Loucy (cell line): ENCODE measurements around the gene FGGY.

Experiments used
- H2AFZ ChIP-seq: fragments of 200-600 bp; sonication (generic); 2 replicates; pipeline ENCODE4 v1.6.0; 2016; ENCODE audit warnings: antibody characterized with exemption, mild to moderate bottlenecking, low read length, moderate library complexity
- H3F3A ChIP-seq: fragments of 200-600 bp; 2 replicates; pipeline ENCODE4 v1.6.0; 2016; ENCODE audit warnings: antibody characterized with exemption, low read depth, mild to moderate bottlenecking
- H3K27me3 ChIP-seq: fragments of 200-600 bp; sonication (generic); 2 replicates; pipeline ENCODE4 v1.6.1; 2014; ENCODE audit warnings: low read length, mild to moderate bottlenecking; ENCODE audit not compliant: insufficient read depth, poor library complexity, severe bottlenecking
- H3K36me3 ChIP-seq: fragments of 200-600 bp; sonication (generic); 2 replicates; pipeline ENCODE4 v1.6.1; 2016; ENCODE audit warnings: low read length; ENCODE audit not compliant: insufficient read depth
- H3K4me1 ChIP-seq: fragments of 200-600 bp; sonication (generic); 2 replicates; pipeline ENCODE4 v1.5.1; 2014; ENCODE audit warnings: low read length, mild to moderate bottlenecking; ENCODE audit not compliant: insufficient read depth, poor library complexity, severe bottlenecking
- H3K4me2 ChIP-seq: fragments of 200-600 bp; sonication (generic); 2 replicates; pipeline ENCODE4 v1.6.0; 2014; ENCODE audit warnings: antibody characterized with exemption, low read length, low read depth, mild to moderate bottlenecking; ENCODE audit not compliant: poor library complexity, severe bottlenecking
- H3K4me3 ChIP-seq: fragments of 200-600 bp; sonication (generic); 2 replicates; pipeline ENCODE4 v1.5.1; 2014; ENCODE audit warnings: low read length, mild to moderate bottlenecking, mixed read lengths; ENCODE audit not compliant: poor library complexity, severe bottlenecking
- H3K79me2 ChIP-seq: fragments of 200-600 bp; sonication (generic); 2 replicates; pipeline ENCODE4 v1.6.1; 2014; ENCODE audit warnings: low read length; ENCODE audit not compliant: insufficient read depth
- H3K9ac ChIP-seq: fragments of 200-600 bp; sonication (generic); 2 replicates; pipeline ENCODE4 v1.6.0; 2014; ENCODE audit warnings: mild to moderate bottlenecking, low read depth, low read length, moderate library complexity; ENCODE audit not compliant: poor library complexity, severe bottlenecking
- H3K9me2 ChIP-seq: fragments of 200-600 bp; sonication (generic); replicated peaks from 2 replicates; pipeline ENCODE4 v1.6.1; 2016; ENCODE audit warnings: low read depth, low read length, mixed read lengths
- H3K9me3 ChIP-seq: fragments of 200-600 bp; sonication (generic); 2 replicates; pipeline ENCODE4 v1.6.1; 2014; ENCODE audit warnings: mild to moderate bottlenecking, antibody characterized with exemption, low read length, low read depth; ENCODE audit not compliant: insufficient read depth
- H4K20me1 ChIP-seq: fragments of 200-600 bp; sonication (generic); 2 replicates; pipeline ENCODE4 v1.6.0; 2014; ENCODE audit warnings: antibody characterized with exemption, low read length, mild to moderate bottlenecking; ENCODE audit not compliant: insufficient read depth, poor library complexity, severe bottlenecking
- EZH2phosphoT487 ChIP-seq: fragments of 200-600 bp; IDR thresholded peaks from 2 replicates; pipeline ENCODE4 v1.6.1; 2018; ENCODE audit warnings: antibody characterized with exemption, mild to moderate bottlenecking, moderate library complexity, borderline replicate concordance
- TF ChIP-seq, protein P1 (sequence below): fragments of 200-600 bp; sonication (generic); conservative IDR thresholded peaks from 2 replicates; pipeline ENCODE4 v1.5.1; 2014; ENCODE audit warnings: mild to moderate bottlenecking, antibody characterized with exemption, low read length

Gene FGGY

DNA sequence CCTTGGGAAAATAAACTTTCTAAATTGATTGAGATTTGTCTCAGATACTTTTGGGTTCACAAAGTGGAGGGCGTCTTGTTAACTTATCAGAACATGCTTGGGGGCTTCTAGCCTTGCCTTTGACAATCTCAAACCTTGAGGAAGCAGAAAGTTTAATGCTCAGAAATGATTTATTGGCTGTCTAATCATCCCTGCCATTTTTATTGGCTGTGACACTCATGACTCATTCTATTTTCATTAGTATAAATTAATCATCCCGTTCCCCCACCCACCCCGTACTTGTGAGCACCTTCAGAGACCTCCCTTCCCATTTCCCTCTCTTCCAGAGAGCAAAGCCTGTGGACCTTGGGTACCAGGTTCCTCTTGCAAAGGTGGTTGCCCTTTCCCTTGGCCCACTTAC is 87.1 kb downstream of the FGGY start:
- H3K79me2 ChIP-seq, result no peaks in the 10 kb centered on the region
- H3K36me3 ChIP-seq, result no peaks in the 10 kb centered on the region; the same call in 1 of the 2 replicates
- no peaks in the 10 kb centered on the region for H4K20me1 ChIP-seq
- no peaks in the 10 kb centered on the region for H3F3A ChIP-seq
- TF ChIP-seq EZH2phosphoT487, result no peak
- TF ChIP-seq, protein P1, sequence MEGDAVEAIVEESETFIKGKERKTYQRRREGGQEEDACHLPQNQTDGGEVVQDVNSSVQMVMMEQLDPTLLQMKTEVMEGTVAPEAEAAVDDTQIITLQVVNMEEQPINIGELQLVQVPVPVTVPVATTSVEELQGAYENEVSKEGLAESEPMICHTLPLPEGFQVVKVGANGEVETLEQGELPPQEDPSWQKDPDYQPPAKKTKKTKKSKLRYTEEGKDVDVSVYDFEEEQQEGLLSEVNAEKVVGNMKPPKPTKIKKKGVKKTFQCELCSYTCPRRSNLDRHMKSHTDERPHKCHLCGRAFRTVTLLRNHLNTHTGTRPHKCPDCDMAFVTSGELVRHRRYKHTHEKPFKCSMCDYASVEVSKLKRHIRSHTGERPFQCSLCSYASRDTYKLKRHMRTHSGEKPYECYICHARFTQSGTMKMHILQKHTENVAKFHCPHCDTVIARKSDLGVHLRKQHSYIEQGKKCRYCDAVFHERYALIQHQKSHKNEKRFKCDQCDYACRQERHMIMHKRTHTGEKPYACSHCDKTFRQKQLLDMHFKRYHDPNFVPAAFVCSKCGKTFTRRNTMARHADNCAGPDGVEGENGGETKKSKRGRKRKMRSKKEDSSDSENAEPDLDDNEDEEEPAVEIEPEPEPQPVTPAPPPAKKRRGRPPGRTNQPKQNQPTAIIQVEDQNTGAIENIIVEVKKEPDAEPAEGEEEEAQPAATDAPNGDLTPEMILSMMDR, result no peak
- H3K27me3 ChIP-seq, result no peaks in the 10 kb centered on the region
- H3K4me2 ChIP-seq, result no peak overlapping the region
- no peak overlapping the region for H2AFZ ChIP-seq
- H3K4me1 ChIP-seq, result peaks cover 14% of the 10 kb centered on the region
- no peak overlapping the region for H3K4me3 ChIP-seq
- no peaks in the 10 kb centered on the region for H3K9me3 ChIP-seq
- H3K9ac ChIP-seq, result no peak overlapping the region
- H3K9me2 ChIP-seq, result no peaks in the 10 kb centered on the region

DNA sequence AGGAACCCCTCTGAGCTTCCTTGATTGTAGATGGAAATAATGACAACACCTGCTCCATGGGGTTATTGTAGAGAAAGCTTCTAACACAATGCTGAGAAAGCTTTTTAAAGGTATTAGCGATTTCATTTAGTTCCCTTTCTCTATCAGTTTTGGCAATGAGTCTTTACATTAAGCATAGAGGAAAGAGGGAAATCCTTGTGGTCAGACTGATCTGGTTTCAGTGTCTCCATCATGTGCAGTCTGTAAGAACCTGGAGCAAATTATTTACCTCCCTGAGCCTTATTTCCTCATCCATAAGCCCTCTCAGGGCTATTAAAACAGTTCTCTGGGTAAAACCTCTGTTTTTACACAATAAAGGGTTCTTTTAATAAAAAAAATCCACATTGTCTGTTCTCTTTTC is 87.5 kb downstream of the FGGY start:
- H3K9me2 ChIP-seq, result no peaks in the 10 kb centered on the region

DNA sequence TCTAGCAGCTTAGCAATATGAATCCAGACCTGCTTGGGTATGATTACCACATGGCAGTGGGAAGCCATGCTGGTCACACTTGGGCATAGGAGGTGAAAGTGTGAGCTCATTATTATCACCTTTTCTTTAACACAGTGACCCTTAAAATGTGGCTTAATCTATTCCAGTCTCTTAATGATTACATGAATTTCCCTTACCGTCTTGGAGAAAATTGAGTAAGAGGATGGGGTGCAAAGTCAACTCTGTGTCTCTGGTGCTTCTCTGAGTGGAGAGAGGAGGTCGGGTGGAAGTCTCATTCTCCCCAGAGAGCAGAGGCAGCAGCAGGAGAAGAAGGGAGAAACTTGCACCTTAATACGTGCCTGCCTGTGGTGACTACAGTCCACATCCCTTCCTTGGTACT is 91.3 kb downstream of the FGGY start:
- H2AFZ ChIP-seq, result no peak overlapping the region
- no peak for TF ChIP-seq EZH2phosphoT487
- TF ChIP-seq, protein P1, result no peak
- no peaks in the 10 kb centered on the region for H4K20me1 ChIP-seq
- peaks cover 41% of the 10 kb centered on the region for H3K4me1 ChIP-seq
- no peaks in the 10 kb centered on the region for H3K36me3 ChIP-seq
- no peak overlapping the region for H3K4me2 ChIP-seq
- H3K27me3 ChIP-seq, result no peaks in the 10 kb centered on the region
- H3K9me3 ChIP-seq, result no peaks in the 10 kb centered on the region
- H3K79me2 ChIP-seq, result no peaks in the 10 kb centered on the region
- no peak overlapping the region for H3K9ac ChIP-seq
- H3K4me3 ChIP-seq, result no peak overlapping the region
- no peaks in the 10 kb centered on the region for H3F3A ChIP-seq
- H3K9me2 ChIP-seq, result no peaks in the 10 kb centered on the region

More for the DNA sequence above, 87.5 kb downstream of the FGGY start:
- Histone ChIP-seq H3K4me3 (no peak overlapping the region), H3K4me2 (no peak overlapping the region), H3K4me1 (peaks cover 14% of the 10 kb centered on the region), H3F3A (no peaks in the 10 kb centered on the region), H4K20me1 (no peaks in the 10 kb centered on the region), H3K36me3 (no peaks in the 10 kb centered on the region), H3K27me3 (no peaks in the 10 kb centered on the region), H3K79me2 (no peaks in the 10 kb centered on the region), H3K9ac (no peak overlapping the region), H2AFZ (no peak overlapping the region), H3K9me3 (no peaks in the 10 kb centered on the region)
- TF ChIP-seq, protein P1, result no peak
- no peak for TF ChIP-seq EZH2phosphoT487
